HL-60/S4 (cell line): Measurements from ENCODE around the gene TYRO3.
"Not testable (repeated sequence)": the region's sequence is repeated elsewhere in the genome, so short reads cannot be mapped to it uniquely, and the experiment has no call there.

Experiments
- in situ Hi-C: fragments of 300-500 bp; cut with MboI; formaldehyde crosslinking; loops from 2 replicates; pipeline ENCODE4 v1.14.3; 2022; ENCODE audit warnings: low sequenced_read_pairs

The TYRO3 gene

GRCh38 chr15:41553731-41554130 is 5.3 kb upstream of the TYRO3 start:
- in situ Hi-C loops = no loop called here

- in situ Hi-C loops = no loop called here
Observed at GRCh38 chr15:41554343-41554742, 4.7 kb upstream of the TYRO3 start.

- in situ Hi-C loops = no loop called here
Observed at GRCh38 chr15:41554915-41555314, 4.1 kb upstream of the TYRO3 start.

GRCh38 chr15:41556677-41557076 is 2.3 kb upstream of the TYRO3 start:
- in situ Hi-C loops = no loop called here

GRCh38 chr15:41557673-41558399 is 1.2 kb upstream of the TYRO3 start:
- in situ Hi-C loops = no loop called here

- in situ Hi-C loops = no loop called here
Observed at GRCh38 chr15:41559239-41559782, 299 bp downstream of the TYRO3 start.

GRCh38 chr15:41560572-41560874 is 1.5 kb downstream of the TYRO3 start:
- in situ Hi-C loops = no loop called here

GRCh38 chr15:41561104-41561776 is 2.2 kb downstream of the TYRO3 start:
- in situ Hi-C loops = no loop called here

GRCh38 chr15:41561777-41562145 is 2.7 kb downstream of the TYRO3 start:
- in situ Hi-C loops = no loop called here

GRCh38 chr15:41562244-41562643 is 3.2 kb downstream of the TYRO3 start:
- in situ Hi-C loops = no loop called here

GRCh38 chr15:41562784-41563198 is 3.8 kb downstream of the TYRO3 start:
- in situ Hi-C loops = no loop called here

GRCh38 chr15:41564286-41564959 is 5.4 kb downstream of the TYRO3 start:
- in situ Hi-C loops = no loop called here

GRCh38 chr15:41564960-41565502 is 6.0 kb downstream of the TYRO3 start:
- in situ Hi-C loops = no loop called here

- in situ Hi-C loops = no loop called here
Observed at GRCh38 chr15:41565702-41566101, 6.7 kb downstream of the TYRO3 start.

GRCh38 chr15:41566121-41566885 is 7.3 kb downstream of the TYRO3 start:
- in situ Hi-C loops = no loop called here

GRCh38 chr15:41567261-41567660 is 8.2 kb downstream of the TYRO3 start:
- in situ Hi-C loops = no loop called here

- in situ Hi-C loops = no loop called here
Observed at GRCh38 chr15:41567862-41568261, 8.8 kb downstream of the TYRO3 start.

- in situ Hi-C loops = no loop called here
Observed at GRCh38 chr15:41568350-41569017, 9.5 kb downstream of the TYRO3 start.

GRCh38 chr15:41569232-41569631 is 10.2 kb downstream of the TYRO3 start:
- in situ Hi-C loops = not testable (repeated sequence)

GRCh38 chr15:41570764-41571163 is 11.8 kb downstream of the TYRO3 start:
- in situ Hi-C loops = no loop called here
